ENCODE data around the gene UBE2F.
A peak's percentile ranks its signal among the peaks of the same experiment; 100 is the strongest.
"Not testable (repeated sequence)": the region's sequence is repeated elsewhere in the genome, so short reads cannot be mapped to it uniquely, and the experiment has no call there.

The UBE2F gene

GRCh38 chr2:237946423-237946822, 20.4 kb upstream of the UBE2F start:
- DNase-seq = no peak

DNA sequence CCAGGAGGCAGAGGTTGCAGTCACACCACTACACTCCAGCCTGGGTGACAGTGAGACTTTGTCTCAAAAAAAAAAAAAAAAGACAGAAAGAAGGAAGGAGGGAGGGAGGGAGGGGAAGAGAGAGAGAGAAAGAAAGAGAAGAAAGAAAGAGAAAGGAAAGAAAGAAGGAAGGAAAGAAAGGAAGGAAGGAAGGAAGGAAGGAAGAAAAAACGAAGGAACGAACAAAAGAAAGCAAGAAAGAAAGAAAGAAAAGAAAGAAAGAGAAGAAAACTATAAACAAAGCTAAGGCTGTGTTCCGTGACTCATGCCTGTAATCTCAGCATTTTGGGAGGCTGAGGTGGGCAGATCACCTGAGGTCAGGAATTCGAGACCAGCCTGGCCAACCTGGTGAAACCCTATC, 15.5 kb upstream of the UBE2F start:
- DNase-seq = not testable (repeated sequence)

DNA sequence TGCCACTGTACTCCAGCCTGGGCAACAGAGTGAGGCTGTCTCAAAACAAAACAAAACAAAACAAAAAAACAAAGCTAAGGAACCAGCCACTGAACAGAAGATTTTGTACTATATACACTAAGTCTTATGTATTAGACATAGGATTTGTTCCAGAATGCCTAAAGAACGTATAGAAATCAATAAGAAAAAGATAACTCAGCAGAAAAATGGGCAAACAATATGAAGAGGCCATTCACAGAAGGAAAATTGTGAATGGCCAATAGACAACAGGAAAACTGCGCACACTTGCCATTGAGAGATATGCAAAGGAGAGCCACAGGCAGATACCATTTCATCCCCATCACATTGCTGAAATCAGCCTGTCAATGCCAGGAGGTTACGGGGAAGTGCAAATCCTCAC, 14.9 kb upstream of the UBE2F start:
- no peak for DNase-seq

- DNase-seq = no peak
Measured at GRCh38 chr2:237952851-237953250, 14.0 kb upstream of the UBE2F start.

- no peak for DNase-seq
Measured at GRCh38 chr2:237955640-237956401, 11.0 kb upstream of the UBE2F start.

DNA sequence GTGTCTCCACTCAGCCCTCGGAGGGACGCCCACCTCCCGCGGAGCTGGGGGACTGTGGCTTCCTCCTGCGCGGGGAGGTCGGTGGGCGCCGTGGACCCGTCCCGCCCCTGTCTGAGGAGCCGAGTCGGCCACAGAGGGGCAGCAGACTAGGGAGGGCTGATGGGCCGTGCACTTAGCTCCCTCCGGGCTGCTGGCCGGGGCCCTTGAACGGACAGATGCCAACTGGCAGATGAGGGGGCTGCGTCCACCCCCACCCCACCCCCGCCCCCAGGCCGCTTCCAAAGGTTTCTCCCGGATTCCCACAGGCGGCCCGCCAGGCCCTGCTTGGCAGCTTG, 10.4 kb upstream of the UBE2F start:
- no peak for DNase-seq

DNA sequence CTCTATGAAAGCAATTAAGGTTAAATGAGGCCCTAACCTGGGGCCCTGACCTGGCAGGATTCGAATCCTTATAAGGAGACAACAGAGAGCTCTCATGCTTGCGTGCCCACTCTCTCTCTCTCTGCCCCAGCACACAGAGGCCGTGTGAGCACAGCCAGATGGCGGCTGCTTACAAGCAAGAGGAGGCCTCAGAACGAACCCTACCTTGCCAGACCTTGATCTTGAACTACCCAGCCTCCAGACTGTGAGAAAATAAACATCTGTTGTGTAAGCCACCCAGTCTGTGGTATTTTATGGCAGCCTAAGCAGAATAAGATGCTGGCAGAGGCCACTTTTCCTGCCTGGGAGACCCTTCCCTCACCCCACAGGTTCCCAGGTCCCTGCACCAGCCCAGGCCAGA, 5.2 kb upstream of the UBE2F start:
- no peak for DNase-seq

- no peak for DNase-seq
Measured at GRCh38 chr2:237962432-237963084, 4.3 kb upstream of the UBE2F start.

DNA sequence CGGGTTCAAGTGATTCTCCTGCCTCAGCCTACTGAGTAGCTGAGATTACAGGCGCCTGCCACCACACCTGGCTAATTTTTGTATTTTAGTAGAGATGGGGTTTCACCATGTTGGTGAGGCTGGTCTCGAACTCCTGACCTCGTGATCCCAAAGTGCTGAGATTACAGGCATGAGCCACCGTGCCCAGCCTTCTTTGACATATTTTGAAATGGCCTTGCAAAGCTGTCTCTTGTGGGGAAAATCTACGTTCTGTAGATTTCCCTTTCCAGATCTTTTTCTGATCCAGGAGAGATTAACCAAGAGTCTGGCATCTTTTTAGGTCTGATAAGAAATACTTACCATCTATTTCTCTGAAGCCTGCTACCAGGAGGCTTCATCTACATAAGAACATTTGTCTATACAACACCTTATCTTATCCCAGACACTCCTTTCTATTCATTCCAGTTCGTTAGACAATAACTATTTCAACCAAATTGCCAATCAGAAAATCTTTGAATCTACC, 3.3 kb upstream of the UBE2F start:
- DNase-seq = not testable (repeated sequence)

DNA sequence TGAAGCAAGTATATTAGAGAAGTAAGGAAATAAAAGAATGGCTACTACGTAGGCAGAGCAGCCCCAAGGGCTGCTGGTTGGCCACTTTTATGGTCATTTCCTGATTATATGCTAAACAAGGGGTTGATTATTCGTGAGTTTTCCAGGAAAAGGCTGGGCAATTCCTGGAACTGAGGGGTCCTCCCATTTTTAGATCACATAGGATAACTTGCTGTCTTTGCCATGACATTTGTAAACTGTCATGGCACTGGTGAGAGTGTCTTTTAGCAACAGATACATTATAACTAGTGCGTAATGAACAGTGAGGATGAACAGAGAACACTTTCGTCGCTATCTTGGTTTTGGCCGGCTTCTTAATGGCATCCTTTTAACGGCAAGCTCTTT, 2.6 kb upstream of the UBE2F start:
- no peak for DNase-seq

GRCh38 chr2:237964578-237965404, 2.0 kb upstream of the UBE2F start:
- no peak for DNase-seq

DNA sequence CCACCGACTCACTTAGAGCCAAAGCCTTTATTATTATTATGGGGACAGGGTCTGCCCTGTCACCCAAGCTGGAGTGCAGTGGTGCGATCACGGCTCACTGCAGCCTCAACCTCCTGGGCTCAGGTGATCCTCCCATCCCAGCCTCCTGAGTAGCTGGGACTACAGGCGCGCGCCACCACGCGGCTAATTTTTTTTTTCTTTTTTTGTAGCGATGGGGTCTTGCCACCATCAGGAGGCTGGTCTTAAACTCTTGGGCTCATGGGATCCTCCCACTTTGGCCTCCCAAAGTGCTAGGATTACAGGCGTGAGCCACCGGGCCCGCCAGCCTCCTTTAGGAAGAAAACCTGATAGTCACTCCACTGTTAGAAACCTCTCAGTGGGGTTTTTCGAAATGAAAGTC, 970 bp upstream of the UBE2F start:
- DNase-seq = not testable (repeated sequence)

DNA sequence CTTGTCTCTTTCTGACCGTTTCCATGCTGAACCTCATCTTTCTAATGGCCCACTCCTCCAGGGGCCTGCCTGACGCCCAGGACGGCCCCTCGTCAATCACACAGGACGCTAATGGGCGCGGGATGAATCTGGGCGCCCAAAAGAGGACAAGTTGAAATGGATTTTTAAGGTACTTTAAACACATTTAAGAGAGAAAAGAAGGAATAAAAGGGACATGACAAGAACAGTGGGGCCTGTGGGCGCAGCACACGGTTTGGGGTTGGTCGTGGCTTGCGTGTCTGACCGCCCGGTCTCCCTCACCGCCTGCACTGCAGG, 607 bp upstream of the UBE2F start:
- no peak for DNase-seq

DNA sequence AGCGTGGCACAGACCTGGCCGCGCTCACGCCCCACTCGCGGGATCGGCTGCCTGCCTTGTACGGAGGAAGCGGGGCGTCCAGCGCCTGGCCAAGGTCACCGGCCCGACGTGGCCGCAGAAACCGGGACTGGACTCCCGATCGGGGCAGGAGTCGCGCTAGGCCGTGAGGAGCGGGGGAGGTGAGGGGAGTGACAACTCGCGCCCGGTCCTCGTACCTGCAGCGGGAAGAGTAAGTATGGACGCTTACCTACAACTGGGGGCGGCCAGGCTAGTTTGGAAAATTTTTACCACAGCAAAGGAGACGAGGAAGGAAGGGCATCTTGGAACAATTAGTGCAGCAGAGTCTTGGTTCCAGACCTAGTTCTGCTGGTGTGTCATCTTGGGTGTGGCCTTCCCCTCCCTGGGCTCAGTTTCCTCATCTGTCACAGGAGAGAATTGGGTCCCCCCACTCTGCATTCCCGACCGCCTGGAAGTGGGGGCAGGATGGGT, 693 bp downstream of the UBE2F start:
- peak in 1 of 2 donors; percentile 22 for DNase-seq

GRCh38 chr2:237968048-237968862, 1.4 kb downstream of the UBE2F start:
- peak; percentile 87 to 93 for DNase-seq

- no peak for DNase-seq
Measured at GRCh38 chr2:237971661-237972060, 4.8 kb downstream of the UBE2F start.

GRCh38 chr2:237972211-237972610, 5.4 kb downstream of the UBE2F start:
- no peak for DNase-seq

DNA sequence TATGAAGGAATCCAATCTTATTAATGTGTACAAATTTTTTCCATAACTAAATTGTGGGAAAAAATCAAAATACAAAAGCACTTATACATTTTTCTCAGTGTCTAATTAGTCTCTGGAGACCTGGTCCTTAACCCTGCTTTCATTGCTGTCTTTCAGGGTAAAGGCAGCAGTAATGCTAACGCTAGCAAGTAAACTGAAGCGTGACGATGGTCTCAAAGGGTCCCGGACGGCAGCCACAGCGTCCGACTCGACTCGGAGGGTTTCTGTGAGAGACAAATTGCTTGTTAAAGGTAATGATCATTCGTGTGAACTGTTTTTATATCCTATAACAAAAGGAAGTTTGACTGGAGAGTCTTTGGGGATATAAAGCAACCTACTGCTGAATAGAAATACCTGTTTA, 6.1 kb downstream of the UBE2F start:
- no peak for DNase-seq

GRCh38 chr2:237977380-237977779, 10.6 kb downstream of the UBE2F start:
- no peak for DNase-seq

GRCh38 chr2:237978058-237978712, 11.4 kb downstream of the UBE2F start:
- no peak for DNase-seq

- no peak for DNase-seq
Measured at GRCh38 chr2:237979331-237979730, 12.5 kb downstream of the UBE2F start.

DNA sequence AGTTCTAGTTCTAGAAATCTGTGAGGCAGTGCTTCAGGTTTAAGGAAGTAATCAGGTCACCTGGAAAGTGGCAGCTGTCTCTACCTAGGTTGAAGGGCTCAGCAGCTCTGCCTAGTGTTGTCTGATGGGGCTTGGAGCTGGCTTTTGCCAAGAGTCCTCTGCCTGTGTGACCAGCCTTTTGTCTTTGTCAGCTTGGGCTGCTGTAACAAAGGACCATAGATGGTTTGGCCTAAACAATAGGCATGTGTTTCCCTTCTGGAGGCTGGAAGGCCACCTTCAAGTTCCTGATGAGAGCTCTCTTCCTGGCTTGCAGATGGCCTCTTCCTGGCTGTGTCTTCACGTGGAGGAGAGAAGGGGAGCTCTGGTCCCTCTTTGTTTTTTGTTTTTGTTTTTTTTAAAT, 13.3 kb downstream of the UBE2F start:
- no peak for DNase-seq
